AG10803 (cell line): ENCODE results near the gene DNAH11.

ENCODE experiments used
- DNase-seq: peaks from one replicate; pipeline ENCODE4 v3.0.0; 2010; ENCODE audit warnings: low read depth
- H3K4me3 ChIP-seq: 2 replicates; pipeline ENCODE4 v1.5.1; 2011; ENCODE audit warnings: mild to moderate bottlenecking, low read length, control low read depth
- CTCF ChIP-seq: conservative IDR thresholded peaks from 2 replicates; pipeline ENCODE4 v1.5.1; 2011; ENCODE audit warnings: mild to moderate bottlenecking, low read length, control low read depth, inconsistent platforms

DNAH11 gene

DNA sequence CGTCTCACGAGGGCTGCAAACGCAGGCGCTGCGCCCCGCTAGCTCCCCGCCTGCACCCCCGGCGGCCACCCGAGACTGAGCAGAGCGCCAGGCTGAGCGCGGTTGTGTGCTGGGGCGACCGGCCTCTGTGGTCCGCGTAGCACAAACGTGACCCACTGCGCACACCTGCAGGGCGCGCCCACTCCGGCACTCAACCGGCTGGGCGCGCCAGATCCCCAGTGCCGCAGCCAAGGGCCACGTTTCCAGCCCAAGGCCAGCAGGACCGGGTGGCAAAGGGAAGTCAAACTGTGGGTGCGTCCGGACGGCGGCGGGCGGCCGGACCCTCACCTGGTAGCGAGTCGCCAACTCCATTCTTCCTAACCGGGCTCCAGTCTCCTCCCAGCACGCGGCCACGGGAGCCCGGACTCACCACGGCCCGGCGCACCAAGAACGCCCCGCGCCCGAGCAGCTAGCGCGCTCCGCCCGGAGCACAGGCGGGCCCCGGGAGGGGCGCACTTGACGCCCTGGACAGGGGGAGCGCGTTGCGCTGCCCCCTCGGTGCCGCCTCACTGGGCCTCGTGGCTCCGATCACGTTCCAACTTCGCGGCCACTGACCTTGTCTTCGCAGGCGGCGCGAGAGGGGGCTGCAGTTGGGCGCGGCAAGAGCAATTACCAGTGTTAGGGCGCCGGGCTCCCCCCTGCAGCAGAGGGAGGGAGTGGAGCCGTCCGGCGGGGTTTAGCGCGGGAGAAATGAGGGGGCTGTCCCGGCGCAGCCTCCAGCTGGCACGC, 402.8 kb downstream of the DNAH11 start, which contains the start of gene CDCA7L:
Gene CDCA7L, minus strand, starts transcription at position 446 of the 768 bp plus-strand sequence. Its CDS starts 95 bp downstream, at position 351.
- peak; percentile 62 for DNase-seq
- H3K4me3 ChIP-seq, result peak within 1 kb of the TSS; percentile 78
- no peak for TF ChIP-seq CTCF

DNA sequence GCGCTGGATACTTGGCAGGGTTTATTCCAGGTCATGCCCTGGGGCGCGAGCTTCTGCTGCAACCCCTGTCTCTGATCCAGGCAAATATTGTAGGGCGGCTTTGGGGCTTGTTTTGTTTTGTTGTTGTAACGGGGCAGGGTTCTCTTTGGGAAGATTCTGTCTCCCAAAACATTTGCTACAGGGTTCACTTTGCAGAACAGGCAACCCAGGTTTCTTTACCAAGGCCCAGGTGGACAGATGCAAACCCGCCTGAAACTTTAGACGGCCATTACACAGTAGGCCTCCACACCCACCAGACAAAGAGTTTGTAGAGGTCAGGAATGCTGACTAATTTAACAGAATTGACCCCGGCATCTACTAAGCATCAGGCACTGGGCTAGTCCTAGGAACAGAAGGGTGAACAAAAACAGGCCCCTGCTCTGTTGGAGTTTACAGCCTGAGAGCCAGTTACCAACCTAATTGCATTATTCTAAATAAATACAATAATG, 403.4 kb downstream of the DNAH11 start:
- no peak for TF ChIP-seq CTCF
- H3K4me3 ChIP-seq, result peak overlapping the region; percentile 78
- no peak for DNase-seq

DNA sequence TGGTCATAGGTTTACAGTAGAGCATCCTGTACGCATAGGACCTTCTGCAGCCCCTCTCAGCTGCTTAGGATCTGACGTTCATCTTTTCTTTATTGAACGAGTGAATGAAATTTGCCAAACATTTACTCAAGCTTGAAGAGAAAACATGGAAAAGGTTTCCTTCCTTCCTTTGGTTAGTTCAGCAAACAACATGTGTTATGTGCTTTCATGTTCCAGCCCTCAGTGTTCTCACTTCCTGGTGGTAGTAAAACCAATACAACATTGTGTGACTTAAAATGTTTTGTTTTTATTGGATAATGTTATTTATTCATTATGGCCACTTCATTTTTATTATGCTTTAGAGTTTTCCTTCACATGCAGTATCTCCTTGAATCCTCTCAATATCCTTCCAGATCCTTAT, 404.2 kb downstream of the DNAH11 start:
- no peak for DNase-seq
- no peak overlapping the region for H3K4me3 ChIP-seq

GRCh38 chr7:21947946-21948345, 405.1 kb downstream of the DNAH11 start:
- H3K4me3 ChIP-seq, result no peak overlapping the region
- DNase-seq, result no peak
- no peak for TF ChIP-seq CTCF

More for the DNA sequence above, 404.2 kb downstream of the DNAH11 start:
- TF ChIP-seq CTCF, result no peak

- no peak for TF ChIP-seq CTCF
These were observed 405.5 kb downstream of the DNAH11 start for GRCh38 chr7:21948364-21948763.

DNA sequence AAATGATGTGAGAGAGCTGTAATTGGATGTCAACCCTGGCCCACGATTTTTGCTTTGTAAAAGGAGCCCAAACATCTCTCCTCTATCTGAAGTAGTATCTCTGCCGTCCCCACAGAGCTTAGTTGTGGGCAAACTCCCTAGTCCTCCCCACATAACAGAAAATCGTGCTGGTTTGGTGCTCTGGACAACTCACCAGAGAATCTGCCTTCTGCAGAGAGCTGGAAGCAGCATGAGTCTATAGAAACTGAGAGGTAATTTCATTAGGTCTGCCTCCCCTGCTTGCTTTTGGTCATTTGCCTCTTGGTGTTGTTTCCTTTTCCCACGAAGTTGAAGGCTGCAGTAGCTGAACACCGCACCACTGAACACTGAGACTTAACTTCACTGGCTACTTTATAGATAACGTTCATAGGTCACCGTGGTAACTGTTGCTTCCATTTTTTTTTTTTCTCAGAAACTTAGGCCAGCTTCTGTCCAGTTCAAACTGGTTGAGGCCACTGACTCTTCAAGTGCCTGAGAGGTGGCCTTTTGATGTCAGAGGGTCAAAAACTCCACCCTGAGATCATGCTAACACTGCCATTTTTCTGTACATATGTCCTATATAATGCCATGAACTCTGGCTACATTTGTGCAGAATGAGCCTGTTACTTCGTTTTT, 406.2 kb downstream of the DNAH11 start:
- DNase-seq, result no peak
- no peak for TF ChIP-seq CTCF
- H3K4me3 ChIP-seq, result no peak overlapping the region

More at GRCh38 chr7:21948364-21948763, 405.5 kb downstream of the DNAH11 start:
- no peak overlapping the region for H3K4me3 ChIP-seq
- DNase-seq, result no peak
